Measurements from ENCODE around the gene SHROOM3. TPM values are rescaled to one million over a fixed set of nuclear protein-coding genes. Genes with fewer than 3 reads are reported as not detected.
A peak's percentile ranks its signal among the peaks of the same experiment; 100 is the strongest.

SHROOM3 gene
- total RNA-seq = 10 to 100 TPM; 73.6 to 75.1 TPM
- 10 to 100 TPM; 14.4 to 21.1 TPM for polyA plus RNA-seq
- long read RNA-seq, donor 1, transcript SHROOM3-209 (4 exons, 3,766 nt) = major isoform, 7 of 21 reads
- long read RNA-seq, donor 1, partial matches to known transcripts = 14 of 21 reads
- long read RNA-seq, donor 1, other reads (novel, unspliced or antisense) = 0 of 21 reads
- long read RNA-seq, donor 2, partial matches to known transcripts = 0 of 1 reads
- long read RNA-seq, donor 2, other reads (novel, unspliced or antisense) = 0 of 1 reads
- long read RNA-seq, donor 3, partial matches to known transcripts = 7 of 9 reads
- long read RNA-seq, donor 3, other reads (novel, unspliced or antisense) = 0 of 9 reads
- long read RNA-seq, donor 4, partial matches to known transcripts = 6 of 8 reads
- long read RNA-seq, donor 4, other reads (novel, unspliced or antisense) = 0 of 8 reads
- long read RNA-seq, donor 5, transcript SHROOM3-209 (4 exons, 3,766 nt) = major isoform, 5 of 20 reads
- long read RNA-seq, donor 5, partial matches to known transcripts = 11 of 20 reads
- long read RNA-seq, donor 5, other reads (novel, unspliced or antisense) = 0 of 20 reads

- no peaks in the 10 kb centered on the region for H3K27me3 ChIP-seq (ENCODE audit: control insufficient read depth in 3 of 3, insufficient read depth in 3 of 3, low read length in 2 of 3)
- H3K9me3 ChIP-seq (ENCODE audit: control insufficient read depth in 4 of 4, insufficient read depth in 3 of 4, low read length in 3 of 4) = peaks cover 0 to 3% (median 0%) of the 10 kb centered on the region in 4 donors
- peak within 1 kb of the TSS in 1 of 2 donors; percentile 26 for H3K9ac ChIP-seq (ENCODE audit: insufficient read depth in 1 of 2, low read length in 2 of 2)
- H3K27ac ChIP-seq (ENCODE audit: low read depth in 1 of 2, low read length in 1 of 2) = peak within 1 kb of the TSS in 1 of 2 donors; percentile 58
- 21 to 29% methylated on average over 9 of the region's 9 CpGs for WGBS, 2 donors
- ATAC-seq (ENCODE audit: insufficient read depth, low FRiP score) (no peak), DNase-seq (peak; percentile 26 to 57 (median 56))
- H3K4me3 ChIP-seq = no peak within 1 kb of the TSS
- no peaks in the 10 kb centered on the region for H3K36me3 ChIP-seq (ENCODE audit: control insufficient read depth in 4 of 4, insufficient read depth in 4 of 4, low read length in 4 of 4)
- peaks cover 0 to 17% (median 0%) of the 10 kb centered on the region in 5 donors for H3K4me1 ChIP-seq (ENCODE audit: control insufficient read depth in 5 of 5, insufficient read depth in 5 of 5, low read length in 5 of 5)
- no peak for TF ChIP-seq CTCF (IDR thresholded peaks at IDR 0.05; ENCODE audit: control extremely low read depth, extremely low read depth)
These were observed at the start of gene SHROOM3 for GRCh38 chr4:76434901-76435527. SHROOM3 (plus strand) TSS chr4:76435229; CDS start chr4:76436053, 824 bp downstream.

GRCh38 chr4:76385974-76386373, 49.1 kb upstream of the SHROOM3 start:
- H3K9me3 ChIP-seq (ENCODE audit: control insufficient read depth in 4 of 4, insufficient read depth in 3 of 4, low read length in 3 of 4) = peaks cover 0 to 2% (median under 1%) of the 10 kb centered on the region in 4 donors
- DNase-seq (no peak), ATAC-seq (ENCODE audit: insufficient read depth, low FRiP score) (no peak)
- 95 to 96% methylated on average over 6 of the region's 6 CpGs for WGBS, 2 donors
- no peak overlapping the region for H3K9ac ChIP-seq (ENCODE audit: insufficient read depth in 1 of 2, low read length in 2 of 2)
- no peak overlapping the region for H3K27ac ChIP-seq (ENCODE audit: low read depth in 1 of 2, low read length in 1 of 2)
- no peak overlapping the region for H3K4me3 ChIP-seq
- TF ChIP-seq CTCF (IDR thresholded peaks at IDR 0.05; ENCODE audit: control extremely low read depth, extremely low read depth) = no peak
- no peaks in the 10 kb centered on the region for H3K27me3 ChIP-seq (ENCODE audit: control insufficient read depth in 3 of 3, insufficient read depth in 3 of 3, low read length in 2 of 3)
- H3K36me3 ChIP-seq (ENCODE audit: control insufficient read depth in 4 of 4, insufficient read depth in 4 of 4, low read length in 4 of 4) = no peaks in the 10 kb centered on the region
- H3K4me1 ChIP-seq (ENCODE audit: control insufficient read depth in 5 of 5, insufficient read depth in 5 of 5, low read length in 5 of 5) = no peaks in the 10 kb centered on the region

- WGBS, 2 donors = 40 to 65% methylated on average over 6 of the region's 6 CpGs
- Histone ChIP-seq H3K4me3 (no peak overlapping the region), H3K27ac (ENCODE audit: low read depth in 1 of 2, low read length in 1 of 2) (no peak overlapping the region), H3K27me3 (ENCODE audit: control insufficient read depth in 3 of 3, insufficient read depth in 3 of 3, low read length in 2 of 3) (no peaks in the 10 kb centered on the region), H3K4me1 (ENCODE audit: control insufficient read depth in 5 of 5, insufficient read depth in 5 of 5, low read length in 5 of 5) (no peaks in the 10 kb centered on the region), H3K36me3 (ENCODE audit: control insufficient read depth in 4 of 4, insufficient read depth in 4 of 4, low read length in 4 of 4) (no peaks in the 10 kb centered on the region), H3K9me3 (ENCODE audit: control insufficient read depth in 4 of 4, insufficient read depth in 3 of 4, low read length in 3 of 4) (no peaks in the 10 kb centered on the region), H3K9ac (ENCODE audit: insufficient read depth in 1 of 2, low read length in 2 of 2) (no peak overlapping the region)
- DNase-seq (no peak), ATAC-seq (ENCODE audit: insufficient read depth, low FRiP score) (peak; percentile 58)
- no peak for TF ChIP-seq CTCF (IDR thresholded peaks at IDR 0.05; ENCODE audit: control extremely low read depth, extremely low read depth)
These were observed 48.3 kb upstream of the SHROOM3 start for GRCh38 chr4:76386566-76387305.
